Activated CD4-positive, CD25-positive, alpha-beta regulatory T cell treated with anti-CD3 and anti-CD28 coated beads, Interleukin-2, amount 50 U/mL, for 72 hours (primary cell): Measurements from ENCODE around the gene SEMA5A.

Experiments used
- DNase-seq: peaks from one replicate; pipeline ENCODE4 v3.0.0; 2021

The SEMA5A gene

GRCh38 chr5:9046756-9047481 is 499.0 kb downstream of the SEMA5A start:
- DNase-seq = no peak

DNA sequence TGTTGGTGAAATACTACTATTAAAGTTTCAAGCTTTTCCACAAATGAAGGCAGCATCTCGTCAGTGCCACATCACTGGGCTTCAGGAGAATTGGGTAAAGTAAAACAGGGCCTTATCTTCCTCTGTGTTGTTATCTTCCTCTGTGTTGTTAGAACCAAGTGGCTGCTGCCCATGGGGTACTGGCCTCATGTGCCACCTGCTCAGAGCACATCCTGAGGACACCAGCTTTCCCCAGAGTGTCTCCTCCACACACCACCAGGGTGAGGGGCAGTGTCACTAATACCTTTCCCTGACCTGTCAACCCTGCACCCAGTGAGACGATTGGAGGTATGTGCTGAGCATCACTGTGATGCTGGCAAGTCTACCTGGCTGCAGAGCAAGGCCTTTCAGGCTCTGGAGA is 499.9 kb downstream of the SEMA5A start:
- no peak for DNase-seq

DNA sequence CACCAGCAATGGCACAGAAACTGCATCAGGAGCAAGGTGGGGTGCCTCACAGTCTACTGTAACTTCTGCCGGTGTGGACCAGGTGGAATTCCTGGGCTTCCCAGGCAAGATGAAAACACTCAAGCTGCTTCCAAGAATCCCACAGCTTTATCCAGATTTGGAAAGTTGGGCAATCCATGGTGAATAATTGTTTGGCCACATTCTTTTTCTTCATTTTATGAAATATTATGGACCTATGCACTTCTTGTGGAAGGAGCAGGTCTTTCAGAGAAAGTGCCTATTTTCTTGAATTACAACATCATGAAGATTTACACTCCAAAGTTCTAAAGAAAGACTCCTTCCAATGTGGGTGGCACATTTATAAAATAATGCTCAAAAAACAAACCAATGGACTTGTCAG is 503.6 kb downstream of the SEMA5A start:
- DNase-seq = no peak

DNA sequence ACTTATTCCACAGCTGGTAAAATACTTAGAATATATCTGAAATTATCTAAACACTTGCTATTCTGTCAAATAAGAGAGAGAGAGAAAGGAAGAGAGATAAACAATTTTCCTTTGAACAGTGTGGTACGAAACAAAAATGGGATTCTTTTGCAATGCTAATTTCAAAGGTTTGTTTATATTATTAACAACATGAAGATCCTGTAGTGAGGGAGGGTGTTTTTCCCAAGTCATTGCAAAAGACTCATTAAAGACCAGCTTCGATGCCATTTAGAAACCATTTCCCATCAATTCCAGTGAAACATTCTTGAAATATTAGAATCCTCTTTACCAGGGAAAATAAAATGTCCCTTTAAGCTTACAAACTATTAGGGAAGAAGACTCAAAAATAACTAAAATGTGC is 505.4 kb downstream of the SEMA5A start:
- DNase-seq = no peak

DNA sequence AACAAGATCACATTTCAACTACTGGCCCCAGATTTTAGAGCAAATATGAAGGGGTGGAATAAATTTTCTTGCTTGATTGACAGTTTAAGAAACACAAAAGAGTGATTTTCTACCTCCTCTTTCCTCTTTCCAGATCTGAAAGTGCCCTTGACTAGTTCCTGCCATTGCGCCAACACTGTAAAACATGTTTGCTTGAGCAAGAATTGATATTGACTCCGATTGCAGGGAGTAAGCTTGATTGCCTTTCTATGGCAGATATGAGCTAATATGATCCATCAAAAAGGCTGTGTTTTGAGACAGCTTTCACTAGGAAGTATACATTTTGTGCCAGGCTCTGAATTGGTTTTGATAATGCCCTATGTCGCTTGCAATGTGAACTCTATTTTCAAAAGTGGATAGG is 508.8 kb downstream of the SEMA5A start:
- no peak for DNase-seq

DNA sequence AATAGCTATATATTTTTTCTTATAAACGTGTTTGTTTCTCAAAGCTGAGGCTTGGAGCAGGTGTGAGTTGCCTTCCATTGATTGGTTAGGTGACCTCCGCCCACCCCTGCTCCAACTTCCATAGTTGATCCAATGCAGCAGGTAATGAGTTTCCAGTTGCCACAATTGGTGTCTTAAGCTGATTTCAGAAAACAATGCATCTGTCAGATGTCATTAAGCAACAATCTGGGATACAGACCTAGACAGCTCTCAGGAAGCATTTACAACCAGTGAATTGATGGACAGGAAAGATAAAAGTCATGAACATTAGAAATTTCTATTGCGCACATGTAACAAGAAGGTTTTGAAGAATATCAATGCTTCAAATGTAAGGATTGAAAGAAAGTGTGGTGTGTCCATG is 510.5 kb downstream of the SEMA5A start:
- DNase-seq = no peak

GRCh38 chr5:9034649-9035048 is 511.2 kb downstream of the SEMA5A start:
- DNase-seq = no peak

DNA sequence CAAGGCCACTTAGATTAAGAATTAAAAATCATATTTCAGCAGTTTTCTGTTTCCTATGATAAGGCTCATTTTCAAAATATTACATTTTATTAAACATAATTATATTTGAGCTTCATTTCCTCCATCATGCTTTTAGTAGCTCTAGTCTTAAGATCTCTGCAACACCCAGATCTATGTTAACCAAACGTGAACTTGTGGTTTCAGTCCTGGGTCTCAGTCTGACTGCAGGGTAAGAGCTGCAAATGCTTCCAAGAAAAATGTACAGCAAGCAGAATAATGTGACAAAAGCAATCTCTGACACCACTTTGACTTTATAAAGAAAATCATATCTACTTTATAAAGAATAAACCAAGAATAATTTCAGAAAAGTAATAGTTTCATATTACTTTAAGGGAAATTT is 512.4 kb downstream of the SEMA5A start:
- DNase-seq = no peak

DNA sequence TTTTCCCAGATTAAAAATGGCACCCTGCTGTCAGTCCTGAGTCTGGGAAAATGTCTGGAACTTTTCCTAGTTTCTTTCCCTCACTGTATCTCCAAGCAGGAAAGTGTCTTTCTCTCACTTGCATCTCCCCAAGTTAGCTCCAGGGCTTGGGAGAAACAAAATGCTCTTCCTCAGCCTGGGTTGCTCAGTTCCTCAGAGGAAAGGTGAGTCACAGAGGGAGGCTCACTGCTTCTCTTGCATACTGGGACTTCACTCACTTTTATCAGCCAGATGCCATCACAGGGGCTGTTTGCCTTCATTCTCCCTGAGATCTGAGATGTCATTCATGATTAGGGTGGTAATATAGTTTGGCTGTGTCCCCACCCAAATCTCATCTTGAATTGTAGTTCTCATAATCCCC is 519.9 kb downstream of the SEMA5A start:
- no peak for DNase-seq

DNA sequence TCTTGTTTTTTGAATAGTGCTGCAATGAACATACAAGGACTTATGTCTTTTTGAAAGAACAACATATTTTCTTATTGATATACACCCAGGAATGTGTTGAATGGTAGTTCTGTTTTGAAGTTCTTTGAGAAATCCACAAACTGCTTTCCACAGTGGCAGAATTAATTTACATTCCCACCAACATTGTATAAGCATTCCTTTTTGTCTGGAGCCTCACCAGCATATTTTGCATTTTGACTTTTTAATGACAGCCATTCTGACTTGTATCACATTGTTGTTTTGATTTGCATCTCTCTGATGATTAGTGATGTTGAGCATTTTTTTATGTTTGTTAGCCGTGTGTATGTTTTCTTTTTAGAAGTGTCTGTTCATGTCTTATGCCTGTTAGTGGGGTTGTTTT is 524.9 kb downstream of the SEMA5A start:
- no peak for DNase-seq

DNA sequence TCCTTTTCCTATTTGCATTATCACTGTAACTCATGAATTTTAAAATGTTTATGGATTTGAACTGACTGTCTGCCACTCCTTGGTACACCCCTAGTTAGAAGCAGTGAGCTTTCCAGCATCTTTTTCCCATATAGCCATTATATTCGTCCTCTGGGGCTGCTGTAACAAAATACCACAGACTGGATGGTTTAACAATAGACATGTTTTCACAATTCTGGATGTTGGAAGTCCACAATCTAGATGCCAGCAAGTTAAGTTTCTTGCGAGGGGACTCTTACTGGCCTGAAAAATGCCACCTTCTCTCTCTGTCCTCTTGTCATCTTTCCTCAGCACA is 530.0 kb downstream of the SEMA5A start:
- DNase-seq = no peak

DNA sequence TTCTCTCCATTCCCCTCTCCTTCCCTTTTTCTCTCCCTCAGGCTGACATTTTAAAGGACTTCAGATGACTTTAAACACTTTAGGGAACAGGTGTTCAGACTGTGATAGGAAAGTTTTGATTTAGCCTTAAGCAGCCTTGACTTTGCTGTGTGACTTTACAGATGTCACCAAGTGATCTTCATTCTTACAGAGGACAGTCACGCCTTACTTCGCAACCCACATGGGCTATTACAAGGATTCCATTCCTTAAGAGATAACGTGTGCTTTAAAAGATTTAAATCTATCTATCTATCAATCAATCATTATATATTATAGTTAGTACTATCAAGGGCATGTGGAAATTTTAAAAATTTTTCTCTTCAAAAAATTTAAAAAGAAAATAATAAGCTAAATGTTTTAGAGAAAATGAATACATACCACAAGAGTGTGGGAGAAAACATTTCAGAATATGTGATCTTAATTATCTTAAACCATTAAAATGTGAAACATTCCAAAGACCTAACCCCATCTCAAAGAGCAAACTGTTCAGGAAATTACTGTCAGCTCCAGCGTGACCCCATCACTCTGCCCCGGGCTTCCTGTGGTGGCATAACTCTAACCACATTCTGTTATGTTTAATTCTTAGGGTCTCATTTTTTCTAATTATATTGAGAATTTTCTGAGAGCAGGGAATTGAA is 530.5 kb downstream of the SEMA5A start:
- DNase-seq = no peak

- no peak for DNase-seq
Observed at GRCh38 chr5:9013147-9013546, 532.7 kb downstream of the SEMA5A start.

GRCh38 chr5:9009931-9010651 is 535.8 kb downstream of the SEMA5A start:
- no peak for DNase-seq

- DNase-seq = no peak
Observed at GRCh38 chr5:8997542-8998070, 548.3 kb downstream of the SEMA5A start.

- no peak for DNase-seq
Observed at GRCh38 chr5:8993031-8993430, 552.8 kb downstream of the SEMA5A start.
